GM18909 (cell line): ENCODE results near the gene EIF1B.
"Not testable (repeated sequence)": the region's sequence is repeated elsewhere in the genome, so short reads cannot be mapped to it uniquely, and the experiment has no call there.

ENCODE experiments used
- ATAC-seq: cut with Tn5 transposase; IDR thresholded peaks from one replicate; pipeline ENCODE4 v1.9.1; 2021; ENCODE audit warnings: mild to moderate bottlenecking; ENCODE audit not compliant: unreplicated experiment, poor library complexity

EIF1B gene

DNA sequence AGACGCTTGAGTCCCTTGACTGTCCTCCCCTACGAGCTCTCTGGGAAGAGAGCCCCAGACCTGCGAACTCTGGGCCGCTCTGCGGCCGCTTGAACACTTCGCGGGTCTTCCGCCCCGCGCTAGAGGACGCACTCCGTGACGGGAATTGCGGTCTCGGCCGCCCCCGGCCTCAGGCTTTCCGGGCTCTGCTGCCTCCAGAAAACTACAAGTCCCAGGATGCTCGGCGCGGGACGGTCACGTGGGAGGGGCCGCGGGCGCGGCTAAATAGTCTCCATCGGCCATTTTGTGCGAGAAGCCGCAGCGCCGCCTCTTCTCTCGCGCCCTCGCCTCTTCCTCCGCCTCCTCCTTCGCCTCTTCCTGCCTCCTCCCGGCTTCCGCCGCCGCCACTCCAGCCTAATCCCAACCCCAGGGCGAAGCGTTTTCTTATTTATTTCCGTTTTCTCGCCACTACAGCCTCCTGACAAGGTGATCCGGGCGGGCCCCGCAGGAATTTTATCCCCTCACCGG is at the start of gene EIF1B:
Gene EIF1B (plus strand): TSS at position 290 of the 507 bp plus-strand sequence. CDS start 235 bp downstream, outside the sequence.
- peak; percentile 95 for ATAC-seq

DNA sequence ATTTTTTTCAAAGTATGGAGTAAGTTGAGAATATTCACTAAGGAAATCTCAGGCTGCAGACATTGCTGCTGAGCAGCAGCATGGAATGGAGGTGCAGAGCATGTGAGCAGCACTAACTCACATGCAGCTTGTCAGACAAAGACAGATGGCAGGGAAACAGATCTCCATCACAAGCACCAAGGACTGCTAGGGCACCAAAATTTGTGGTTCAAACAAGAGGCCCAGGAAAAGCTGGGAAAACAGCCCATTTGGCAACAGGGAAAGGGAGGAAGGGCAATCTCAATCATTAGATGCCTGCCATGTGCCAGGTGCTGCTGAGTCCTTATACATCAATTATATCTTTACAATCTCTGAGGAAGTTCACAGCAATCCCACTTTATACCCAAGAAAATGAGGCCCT is 47.2 kb upstream of the EIF1B start:
- ATAC-seq, result no peak

DNA sequence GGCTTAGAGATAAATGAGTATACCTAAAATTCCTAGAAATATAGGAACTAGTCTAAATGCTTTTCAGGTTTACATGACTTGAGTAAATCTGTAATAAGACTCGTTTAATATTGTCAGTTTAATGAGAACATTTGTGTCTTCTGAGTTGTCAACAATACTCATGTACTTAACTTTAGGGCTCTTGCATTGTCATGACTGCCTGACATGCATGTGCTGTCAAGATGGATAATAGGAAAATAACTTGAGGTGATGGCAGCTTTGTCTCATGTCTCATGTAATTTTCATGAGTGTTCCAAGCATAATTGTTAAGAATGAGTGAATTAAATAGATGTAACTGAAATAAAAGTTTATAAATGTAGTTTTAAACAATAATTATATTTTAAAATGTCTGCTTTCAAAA is 45.1 kb upstream of the EIF1B start:
- ATAC-seq, result no peak

DNA sequence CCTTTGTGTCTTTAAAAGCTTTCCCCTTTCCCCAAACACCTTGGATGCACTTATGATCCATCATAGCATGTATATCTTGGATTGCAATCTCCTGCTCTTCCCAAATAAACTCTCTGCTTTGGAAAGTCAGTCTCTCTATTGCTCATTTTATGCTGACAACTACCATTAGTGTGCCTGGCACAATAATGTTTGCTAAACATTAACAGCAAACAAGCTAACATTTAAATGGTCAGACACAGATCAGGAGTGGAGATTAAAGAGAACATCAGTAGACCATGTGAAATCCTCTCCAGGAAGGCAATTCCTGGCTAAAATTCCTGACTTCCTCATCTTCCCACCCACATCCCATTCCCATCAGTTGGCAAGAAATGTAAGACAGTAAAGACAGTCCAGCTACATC is 44.3 kb upstream of the EIF1B start:
- no peak for ATAC-seq

DNA sequence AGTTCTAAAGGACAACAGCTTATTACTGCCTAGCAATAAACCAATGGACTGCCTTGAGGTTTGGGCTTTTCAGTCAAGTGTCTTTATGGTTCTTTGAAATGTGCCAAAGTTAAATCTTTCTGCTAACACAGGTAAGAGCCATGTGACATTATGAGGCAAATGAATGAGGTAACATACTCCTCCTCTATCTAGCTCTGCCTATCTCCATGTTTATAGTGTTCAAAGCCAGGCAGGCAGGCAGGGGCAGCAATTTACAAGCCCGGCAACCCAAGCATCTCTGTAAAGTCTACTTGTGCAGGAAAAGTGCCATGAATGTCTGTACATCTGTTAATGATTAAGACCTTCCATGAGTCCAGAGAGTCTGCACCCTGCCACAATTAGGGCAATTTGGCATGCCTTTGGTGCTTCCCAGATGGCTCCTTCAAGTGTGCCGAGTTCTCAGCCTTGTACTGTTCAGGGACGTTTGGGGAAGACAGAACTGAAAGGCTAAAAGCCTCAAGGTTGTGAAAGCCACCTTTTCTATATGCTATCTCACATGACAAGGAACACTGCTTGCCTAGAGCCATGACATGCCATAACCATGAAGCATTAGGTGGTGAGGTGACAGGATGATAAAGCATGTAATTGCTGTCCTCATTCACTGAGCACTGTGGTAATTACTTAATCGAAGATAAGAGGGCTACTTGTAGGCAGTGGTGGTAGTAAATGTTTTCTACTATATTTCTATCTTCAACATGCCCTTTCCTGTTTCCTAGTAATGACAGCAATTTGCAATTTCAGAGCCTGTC is 41.4 kb upstream of the EIF1B start:
- no peak for ATAC-seq

DNA sequence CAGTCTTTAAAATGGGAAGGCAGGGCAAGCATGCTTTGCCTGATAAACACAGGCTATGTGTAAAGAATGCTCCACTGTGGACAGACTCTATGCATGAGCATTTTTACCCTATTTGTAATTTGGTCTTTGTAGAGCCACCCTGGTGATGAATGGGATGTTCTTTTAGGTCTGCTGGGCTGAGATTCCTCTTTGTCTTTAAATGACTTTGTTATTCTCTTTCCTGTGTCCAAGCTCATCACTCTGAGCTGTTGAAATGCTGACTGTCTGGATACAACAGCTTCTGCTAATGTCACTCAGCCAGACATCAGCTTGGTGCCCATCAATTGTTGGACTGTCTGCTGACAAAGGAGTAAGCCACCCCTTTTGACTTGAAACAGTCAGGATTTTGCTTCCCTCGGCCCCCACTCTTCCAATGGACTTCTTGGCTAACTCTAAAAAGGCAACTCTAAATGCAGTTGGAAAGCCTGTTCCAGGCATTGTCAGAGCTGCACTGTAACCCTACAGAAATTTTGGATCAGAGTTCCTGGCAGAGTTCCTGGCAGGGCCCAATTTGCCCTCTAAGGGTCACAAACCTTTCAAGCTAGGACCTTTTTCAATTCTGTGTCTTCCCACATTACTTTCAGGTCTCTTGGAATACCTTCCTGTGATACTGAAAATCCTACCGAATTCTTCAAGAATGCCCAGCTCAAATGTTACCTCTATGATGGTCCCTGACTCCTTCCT is 40.5 kb upstream of the EIF1B start:
- no peak for ATAC-seq

DNA sequence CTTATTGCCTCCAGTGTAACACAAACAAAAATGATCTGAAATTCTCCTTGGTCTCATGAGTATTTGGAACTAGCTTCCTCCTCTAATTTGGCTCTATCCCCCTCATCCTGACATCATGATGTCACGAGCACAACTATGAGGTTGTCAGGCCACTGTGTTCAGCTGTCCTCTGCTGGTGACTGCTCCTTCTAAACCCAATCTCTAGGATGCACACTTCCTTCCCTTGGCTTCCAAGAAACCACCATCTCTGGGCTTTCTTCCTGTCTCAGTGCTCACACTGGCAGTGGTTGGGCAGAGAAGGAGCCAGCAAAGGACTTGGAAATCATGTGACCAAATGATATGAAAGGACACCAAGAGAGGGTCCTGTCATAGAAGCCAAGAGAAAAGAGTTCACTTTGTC is 30.7 kb upstream of the EIF1B start:
- no peak for ATAC-seq

DNA sequence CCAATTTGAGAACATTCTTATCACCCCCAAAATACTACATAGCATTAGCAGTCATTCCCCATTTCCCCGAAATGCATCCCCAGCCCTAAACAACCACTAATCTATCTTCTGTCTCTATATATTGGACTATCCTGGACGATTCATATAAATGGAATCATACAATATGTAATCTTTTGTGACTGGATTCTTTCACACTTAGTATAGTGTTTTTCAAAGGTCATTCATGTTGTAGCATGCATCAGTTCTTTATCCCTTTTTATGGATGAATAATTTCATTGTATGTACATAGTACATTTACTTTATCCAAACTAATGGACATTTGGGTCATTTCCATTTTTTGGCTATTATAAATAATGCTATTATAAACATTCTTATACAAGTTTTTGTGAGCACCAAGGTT is 27.5 kb upstream of the EIF1B start:
- ATAC-seq, result no peak

DNA sequence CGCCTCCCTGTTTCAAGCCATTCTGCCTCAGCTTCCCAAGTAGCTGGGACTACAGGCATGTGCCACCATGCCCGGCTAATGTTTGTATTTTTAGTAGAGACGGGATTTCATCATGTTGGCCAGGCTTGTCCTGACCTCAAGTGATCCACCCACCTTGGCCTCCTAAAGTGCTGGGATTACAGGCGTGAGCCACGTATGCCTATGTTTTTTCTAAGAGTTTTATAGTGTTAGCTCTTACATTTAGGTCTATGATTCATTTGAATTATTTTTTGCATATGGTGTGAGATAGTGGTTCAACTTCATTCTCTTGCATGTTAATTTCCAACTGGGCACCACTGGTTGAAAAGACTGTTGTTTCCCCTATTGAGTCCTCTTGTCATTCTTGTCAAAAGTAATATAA is 26.4 kb upstream of the EIF1B start:
- ATAC-seq, result not testable (repeated sequence)

DNA sequence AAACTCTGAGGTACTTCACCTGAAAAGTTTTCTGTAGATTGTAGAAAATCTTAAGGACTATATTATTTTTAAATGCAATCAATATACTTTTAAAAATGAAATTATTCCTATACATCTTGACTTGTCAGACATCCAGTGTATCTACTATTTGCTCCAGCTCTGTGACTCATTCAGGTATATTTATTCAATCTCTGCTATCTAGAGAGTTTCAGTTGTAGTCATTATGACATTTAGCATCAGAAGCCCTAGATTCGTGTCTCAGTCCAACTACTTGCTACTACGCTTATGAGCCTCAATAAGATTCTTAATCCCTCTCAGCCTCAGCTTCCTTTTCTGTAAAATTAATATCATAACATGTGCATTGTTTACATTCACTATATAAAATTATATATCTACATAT is 22.3 kb upstream of the EIF1B start:
- no peak for ATAC-seq

DNA sequence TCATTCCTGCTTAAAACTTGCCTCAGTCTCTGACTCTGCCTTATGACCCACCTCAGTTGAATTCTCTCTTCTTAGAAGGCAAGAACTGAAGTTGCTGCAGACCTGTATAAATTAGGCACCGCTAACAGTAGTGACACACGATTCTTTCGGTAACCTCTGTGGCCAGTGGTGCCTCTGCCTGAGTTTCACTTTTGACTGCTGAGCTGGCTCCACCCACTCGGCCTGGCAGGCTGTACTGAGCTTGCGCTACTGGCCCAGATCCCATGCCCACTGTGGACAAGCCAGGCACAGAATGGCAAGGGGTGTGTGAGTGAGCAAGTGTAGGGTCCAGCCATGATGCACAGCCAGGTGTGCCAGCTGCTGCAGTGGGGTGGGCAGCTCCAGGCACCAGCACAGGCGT is 19.1 kb upstream of the EIF1B start:
- no peak for ATAC-seq

DNA sequence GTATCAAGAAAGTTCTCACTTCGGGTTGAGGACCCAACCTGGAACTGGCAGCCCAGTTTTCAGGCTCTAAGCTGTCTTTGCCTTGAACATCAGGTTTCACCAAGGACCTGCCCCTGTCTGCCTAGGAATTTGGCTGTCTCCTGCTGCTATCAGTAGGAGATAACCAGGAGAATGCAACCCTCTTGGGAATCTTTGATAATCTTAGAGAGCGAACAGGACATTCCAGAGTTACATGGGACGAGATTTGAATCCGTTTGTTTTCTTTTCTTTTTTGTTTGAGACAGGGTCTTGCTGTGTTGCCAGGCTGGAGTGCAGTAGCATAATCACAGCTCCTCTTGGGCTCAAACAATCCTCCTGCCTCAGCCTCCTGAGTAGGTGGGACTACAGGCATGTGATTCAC is 18.0 kb upstream of the EIF1B start:
- no peak for ATAC-seq

DNA sequence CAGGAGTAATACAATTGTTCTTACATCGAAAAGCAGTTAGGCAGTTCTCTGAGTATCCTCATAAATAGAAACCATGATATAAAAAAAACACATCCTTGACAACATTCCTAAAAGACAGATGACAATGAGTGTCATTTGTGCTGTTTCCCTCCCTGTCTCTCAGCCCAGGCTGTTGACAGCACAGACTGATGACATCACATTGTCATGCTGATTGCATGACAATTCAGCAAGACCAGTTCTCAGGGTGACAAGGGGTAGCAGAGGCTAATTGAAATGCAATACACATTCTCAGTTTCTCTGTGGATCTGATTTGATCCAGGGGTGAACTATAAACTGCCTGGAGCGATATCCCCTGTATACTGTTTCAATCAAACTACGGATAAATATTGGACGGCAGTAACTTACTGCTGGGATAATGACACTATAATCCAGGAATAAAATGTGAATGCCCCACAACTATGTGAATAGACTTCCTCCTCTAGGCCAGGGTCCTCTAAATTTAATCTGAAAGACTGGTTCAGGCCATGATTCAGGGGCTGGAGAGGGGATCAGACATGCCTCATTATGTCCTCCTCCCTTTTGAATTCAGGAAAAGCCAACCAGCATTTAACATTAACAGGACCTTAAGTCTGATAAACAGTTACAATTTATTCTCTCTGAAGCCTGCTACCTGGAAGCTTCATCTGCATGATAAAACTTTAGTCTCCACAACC is 16.7 kb upstream of the EIF1B start:
- no peak for ATAC-seq

DNA sequence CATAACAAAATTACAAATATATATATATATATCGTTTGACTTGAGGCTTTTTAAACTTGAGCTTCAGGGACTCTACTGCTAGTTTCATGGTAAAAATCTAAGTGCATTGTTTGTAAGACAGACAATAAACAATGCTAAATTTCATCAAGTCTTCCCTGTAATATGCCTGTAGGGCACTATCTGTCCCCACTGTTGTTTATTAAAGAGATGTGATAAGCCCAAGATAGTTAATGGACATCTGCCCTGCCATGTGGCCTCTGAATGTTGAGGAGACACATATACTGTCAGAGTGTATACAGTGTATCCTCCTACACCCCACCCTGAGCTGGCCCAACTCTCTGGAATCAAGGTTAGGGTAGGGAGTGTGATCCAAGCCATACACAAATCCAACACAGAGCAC is 15.1 kb upstream of the EIF1B start:
- no peak for ATAC-seq

DNA sequence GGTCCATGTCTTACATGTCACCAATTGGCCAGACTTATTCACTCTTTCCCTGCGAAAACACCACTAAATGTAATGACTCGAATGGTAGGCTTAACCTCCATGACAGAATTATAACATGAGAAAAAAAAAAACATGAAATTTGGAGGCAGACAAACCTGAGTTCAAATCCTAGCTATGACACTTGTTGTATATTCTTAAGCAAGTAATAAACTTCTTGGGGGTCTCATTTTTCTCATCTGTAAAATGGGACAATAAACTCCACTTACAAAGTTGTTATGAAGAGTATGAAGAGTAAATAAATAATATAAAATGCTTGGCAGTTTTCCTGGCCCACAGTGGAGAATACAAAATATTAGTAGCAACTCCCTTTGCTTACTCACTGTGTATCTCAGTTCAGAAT is 11.4 kb upstream of the EIF1B start:
- ATAC-seq, result no peak

DNA sequence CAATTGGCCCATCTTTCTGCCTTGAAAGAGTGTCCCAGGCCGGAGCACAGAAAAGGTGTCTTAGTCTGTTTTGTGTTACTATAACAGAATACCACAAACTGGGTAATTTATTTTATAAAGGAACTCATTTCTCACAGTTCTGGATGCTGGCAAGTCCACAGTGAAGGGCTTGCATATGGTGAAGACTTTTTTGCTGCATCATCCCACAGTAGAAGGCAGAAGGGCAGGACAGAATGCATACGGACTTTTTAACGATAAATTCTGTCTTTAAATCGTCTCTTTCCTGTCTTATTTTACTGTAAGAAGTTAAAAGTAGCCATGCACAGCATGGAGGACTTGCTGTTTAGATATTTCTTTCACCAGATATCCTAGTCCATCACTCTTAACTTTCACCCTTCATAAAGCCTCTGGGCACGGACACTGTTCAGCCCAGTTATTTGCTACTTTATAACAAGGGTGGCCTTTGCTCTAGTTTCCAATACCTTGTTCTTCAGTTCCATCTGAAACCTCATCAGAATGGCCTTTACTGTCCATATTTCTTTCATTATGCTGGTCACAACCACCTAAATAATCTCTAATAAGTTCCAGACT is 10.3 kb upstream of the EIF1B start:
- no peak for ATAC-seq

DNA sequence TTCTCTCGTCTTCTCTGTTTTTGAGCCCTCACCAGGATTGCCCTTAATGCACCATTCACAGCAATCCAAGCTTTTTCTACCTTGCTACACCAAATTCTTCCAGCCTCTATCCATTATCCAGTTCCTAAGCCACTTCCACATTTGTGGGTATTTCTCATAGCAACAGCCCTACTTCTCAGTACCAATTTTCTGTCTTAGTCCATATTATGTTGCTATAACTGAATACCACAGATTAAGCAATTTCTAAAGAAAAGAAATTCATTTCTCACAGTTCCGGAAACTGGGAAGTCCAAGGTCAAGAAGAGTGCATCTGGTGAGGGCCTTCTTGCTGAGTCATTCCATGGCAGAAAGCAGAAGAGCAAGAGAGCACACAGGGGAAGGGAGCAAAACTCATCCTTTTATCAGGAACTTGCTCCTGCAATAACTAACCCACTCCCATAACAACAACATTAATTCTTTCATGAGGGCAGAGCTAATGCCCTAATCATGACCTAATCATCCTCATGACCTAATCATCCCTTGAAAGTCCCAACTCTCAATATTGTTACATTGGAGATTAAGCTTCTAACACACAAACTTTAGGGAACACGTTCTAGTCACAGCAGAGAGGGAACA is 9.7 kb upstream of the EIF1B start:
- no peak for ATAC-seq

DNA sequence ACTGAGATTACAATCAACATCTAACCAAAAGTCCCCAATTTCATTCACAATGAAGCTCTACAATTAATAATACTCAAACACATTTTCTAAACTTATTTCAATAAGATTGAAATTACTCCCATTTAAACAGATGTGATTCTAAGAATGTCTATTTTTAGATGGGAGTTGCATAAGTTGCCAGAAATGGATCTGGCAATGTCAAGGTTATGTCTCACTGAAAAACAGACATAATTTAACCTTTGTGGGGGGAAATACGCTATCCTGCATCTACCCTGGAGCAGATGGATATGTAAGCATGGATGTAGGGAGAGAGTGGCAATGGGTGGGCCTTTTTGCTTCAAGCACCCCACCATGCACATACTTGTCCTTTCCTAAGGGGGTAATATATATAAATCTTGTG is 6.7 kb upstream of the EIF1B start:
- no peak for ATAC-seq

DNA sequence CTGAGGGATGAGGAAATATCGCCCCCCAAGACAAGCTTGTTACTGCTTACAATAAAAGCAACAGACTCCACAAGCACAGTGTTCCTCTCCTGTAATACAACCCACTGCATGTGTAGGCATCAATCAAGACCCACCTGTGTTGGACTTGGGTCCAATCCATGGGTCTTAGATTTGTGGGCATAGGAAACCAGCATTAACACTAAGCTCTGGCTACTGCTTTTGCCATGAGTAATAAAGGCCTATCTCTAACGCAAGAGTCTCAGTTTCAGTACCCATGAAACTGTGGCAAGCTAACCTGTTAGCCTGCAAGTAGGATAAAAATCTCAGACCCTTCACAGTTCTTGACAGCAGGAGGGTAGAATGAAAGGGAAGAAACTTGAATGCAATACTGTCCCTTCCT is 5.2 kb upstream of the EIF1B start:
- ATAC-seq, result no peak

DNA sequence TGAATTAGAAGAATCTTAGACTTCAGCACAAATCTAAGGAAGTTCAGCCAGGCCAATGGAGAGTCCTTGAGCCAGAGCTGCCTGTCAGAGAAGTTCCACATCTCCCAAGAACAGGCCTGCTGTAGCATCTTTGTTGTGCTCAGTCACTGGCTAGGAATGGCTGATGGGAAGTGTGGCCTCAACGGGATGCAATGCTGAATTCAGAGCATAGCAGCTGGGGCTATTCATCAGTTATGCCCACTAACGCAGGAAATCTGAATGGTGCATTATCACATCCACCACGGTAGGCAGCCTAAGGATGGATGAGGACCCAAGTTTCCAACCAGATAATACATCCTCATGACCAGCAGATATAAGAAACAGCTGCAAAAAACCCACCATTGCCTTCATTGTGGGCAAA is 3.2 kb upstream of the EIF1B start:
- ATAC-seq, result no peak
